ENCODE results near the gene FCHO2.
A peak's percentile ranks its signal among the peaks of the same experiment; 100 is the strongest.

The FCHO2 gene

GRCh38 chr5:72943307-72943706 lies 12.5 kb upstream of the FCHO2 start:
- no peak for DNase-seq (ENCODE audit: low read depth)
- no peak overlapping the region for H3K4me3 ChIP-seq (ENCODE audit: low read length)
- TF ChIP-seq CTCF (conservative IDR thresholded peaks at IDR 0.05; ENCODE audit: low read depth, low read length), result no peak

- no peak for DNase-seq (ENCODE audit: low read depth)
Observed at GRCh38 chr5:72947498-72947897, 8.3 kb upstream of the FCHO2 start.

GRCh38 chr5:72949481-72949880 lies 6.4 kb upstream of the FCHO2 start:
- TF ChIP-seq CTCF (conservative IDR thresholded peaks at IDR 0.05; ENCODE audit: low read depth, low read length), result no peak
- no peak overlapping the region for H3K4me3 ChIP-seq (ENCODE audit: low read length)
- no peak for DNase-seq (ENCODE audit: low read depth)

More at GRCh38 chr5:72947498-72947897, 8.3 kb upstream of the FCHO2 start:
- H3K4me3 ChIP-seq (ENCODE audit: low read length), result no peak overlapping the region
- TF ChIP-seq CTCF (conservative IDR thresholded peaks at IDR 0.05; ENCODE audit: low read depth, low read length), result no peak

GRCh38 chr5:72951671-72952468 lies 4.0 kb upstream of the FCHO2 start:
- DNase-seq (ENCODE audit: low read depth), result no peak
- no peak overlapping the region for H3K4me3 ChIP-seq (ENCODE audit: low read length)
- TF ChIP-seq CTCF (conservative IDR thresholded peaks at IDR 0.05; ENCODE audit: low read depth, low read length), result no peak

GRCh38 chr5:72954389-72954788 lies 1.5 kb upstream of the FCHO2 start:
- no peak for DNase-seq (ENCODE audit: low read depth)
- H3K4me3 ChIP-seq (ENCODE audit: low read length), result no peak overlapping the region
- TF ChIP-seq CTCF (conservative IDR thresholded peaks at IDR 0.05; ENCODE audit: low read depth, low read length), result no peak

GRCh38 chr5:72955143-72955767 lies 586 bp upstream of the FCHO2 start:
- TF ChIP-seq CTCF (conservative IDR thresholded peaks at IDR 0.05; ENCODE audit: low read depth, low read length), result no peak
- peak; percentile 18 for DNase-seq (ENCODE audit: low read depth)
- peak overlapping the region; percentile 66 for H3K4me3 ChIP-seq (ENCODE audit: low read length)

Data from retinal pigment epithelial cell (primary cell).